HG03520 (cell line): Measurements from ENCODE around the gene ACOXL.
"Not testable (repeated sequence)": the region's sequence is repeated elsewhere in the genome, so short reads cannot be mapped to it uniquely, and the experiment has no call there.

Experiments used
- ATAC-seq: cut with Tn5 transposase; IDR thresholded peaks from one replicate; pipeline ENCODE4 v1.9.1; 2021; ENCODE audit warnings: mild to moderate bottlenecking, moderate library complexity; ENCODE audit not compliant: unreplicated experiment

ACOXL gene

GRCh38 chr2:110958346-110959119 lies 226.2 kb downstream of the ACOXL start:
- ATAC-seq = no peak

GRCh38 chr2:110959198-110959597 lies 226.8 kb downstream of the ACOXL start:
- ATAC-seq = no peak

- ATAC-seq = no peak
Measured at GRCh38 chr2:110960281-110960680, 227.9 kb downstream of the ACOXL start.

- ATAC-seq = no peak
Measured at GRCh38 chr2:110960954-110961353, 228.6 kb downstream of the ACOXL start.

GRCh38 chr2:110961643-110962042 lies 229.3 kb downstream of the ACOXL start:
- not testable (repeated sequence) for ATAC-seq

- ATAC-seq = no peak
Measured at GRCh38 chr2:110969696-110970095, 237.3 kb downstream of the ACOXL start.

GRCh38 chr2:110970201-110970600 lies 237.8 kb downstream of the ACOXL start:
- ATAC-seq = no peak

- no peak for ATAC-seq
Measured at GRCh38 chr2:110971811-110972210, 239.4 kb downstream of the ACOXL start.

GRCh38 chr2:110973262-110973661 lies 240.9 kb downstream of the ACOXL start:
- no peak for ATAC-seq

- no peak for ATAC-seq
Measured at GRCh38 chr2:110977403-110977802, 245.0 kb downstream of the ACOXL start.

GRCh38 chr2:110978148-110978547 lies 245.8 kb downstream of the ACOXL start:
- ATAC-seq = no peak

- ATAC-seq = no peak
Measured at GRCh38 chr2:110978756-110979470, 246.5 kb downstream of the ACOXL start.

GRCh38 chr2:110979471-110980338 lies 247.3 kb downstream of the ACOXL start:
- no peak for ATAC-seq

GRCh38 chr2:110980339-110981062 lies 248.1 kb downstream of the ACOXL start:
- no peak for ATAC-seq

- no peak for ATAC-seq
Measured at GRCh38 chr2:110983133-110983532, 250.8 kb downstream of the ACOXL start.

GRCh38 chr2:110984694-110985490 lies 252.5 kb downstream of the ACOXL start:
- no peak for ATAC-seq

GRCh38 chr2:110990440-110990839 lies 258.1 kb downstream of the ACOXL start:
- ATAC-seq = no peak

- no peak for ATAC-seq
Measured at GRCh38 chr2:110991911-110992310, 259.5 kb downstream of the ACOXL start.

GRCh38 chr2:110992886-110993285 lies 260.5 kb downstream of the ACOXL start:
- no peak for ATAC-seq
